ENCODE data around the gene RORC.

GRCh38 chr1:151839457-151840403, 8.1 kb upstream of the RORC start, which contains the start of gene C2CD4D:
- TF ChIP-seq CTCF (IDR thresholded peaks at IDR 0.05) (no peak), POLR2A (IDR thresholded peaks at IDR 0.05) (peak; percentile 5)

All from testis (tissue), 2 donors.